Measurements from ENCODE around the gene SYT11.
"Not testable (repeated sequence)": the region's sequence is repeated elsewhere in the genome, so short reads cannot be mapped to it uniquely, and the experiment has no call there.

DNA sequence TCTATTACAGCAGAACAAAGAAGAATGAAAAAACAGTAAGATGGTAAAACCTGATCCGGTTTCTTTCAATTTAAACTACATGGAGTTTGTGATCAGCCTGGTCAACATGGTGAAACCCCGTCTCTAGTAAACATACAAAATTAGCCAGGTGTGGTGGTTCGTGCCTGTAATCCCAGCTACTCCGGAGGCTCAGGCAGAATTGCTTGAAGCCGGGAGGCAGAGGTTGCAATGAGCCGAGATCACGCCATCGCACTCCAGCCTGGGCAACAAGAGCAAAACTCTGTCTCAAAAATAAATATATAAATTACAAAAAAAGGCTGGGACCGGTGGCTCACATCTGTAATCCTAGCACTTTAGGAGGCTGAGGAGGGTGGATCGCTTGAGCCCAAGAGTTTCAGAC is 71.4 kb downstream of the SYT11 start:
- TF ChIP-seq, protein P1, sequence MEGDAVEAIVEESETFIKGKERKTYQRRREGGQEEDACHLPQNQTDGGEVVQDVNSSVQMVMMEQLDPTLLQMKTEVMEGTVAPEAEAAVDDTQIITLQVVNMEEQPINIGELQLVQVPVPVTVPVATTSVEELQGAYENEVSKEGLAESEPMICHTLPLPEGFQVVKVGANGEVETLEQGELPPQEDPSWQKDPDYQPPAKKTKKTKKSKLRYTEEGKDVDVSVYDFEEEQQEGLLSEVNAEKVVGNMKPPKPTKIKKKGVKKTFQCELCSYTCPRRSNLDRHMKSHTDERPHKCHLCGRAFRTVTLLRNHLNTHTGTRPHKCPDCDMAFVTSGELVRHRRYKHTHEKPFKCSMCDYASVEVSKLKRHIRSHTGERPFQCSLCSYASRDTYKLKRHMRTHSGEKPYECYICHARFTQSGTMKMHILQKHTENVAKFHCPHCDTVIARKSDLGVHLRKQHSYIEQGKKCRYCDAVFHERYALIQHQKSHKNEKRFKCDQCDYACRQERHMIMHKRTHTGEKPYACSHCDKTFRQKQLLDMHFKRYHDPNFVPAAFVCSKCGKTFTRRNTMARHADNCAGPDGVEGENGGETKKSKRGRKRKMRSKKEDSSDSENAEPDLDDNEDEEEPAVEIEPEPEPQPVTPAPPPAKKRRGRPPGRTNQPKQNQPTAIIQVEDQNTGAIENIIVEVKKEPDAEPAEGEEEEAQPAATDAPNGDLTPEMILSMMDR (conservative IDR thresholded peaks at IDR 0.05; ENCODE audit: low read length): not testable (repeated sequence)
- not testable (repeated sequence) for TF ChIP-seq EZH2phosphoT487 (IDR thresholded peaks at IDR 0.05; ENCODE audit: borderline replicate concordance)
